ENCODE results near the gene IFITM5. TPM values are rescaled to one million over a fixed set of nuclear protein-coding genes. Genes with fewer than 3 reads are reported as not detected.
"Not testable (repeated sequence)": the region's sequence is repeated elsewhere in the genome, so short reads cannot be mapped to it uniquely, and the experiment has no call there.

The IFITM5 gene
- total and polyA plus RNA-seq, 2 of the 8 experiments (the other 6 are each of a cell fraction or from before 2014, with no cell fraction given) = not detected

- H2BK15ac ChIP-seq (ENCODE audit: low read length); H4K20me1 ChIP-seq (replicated peaks in 1 of 2; ENCODE audit: control insufficient read depth in 1 of 2, insufficient read depth in 2 of 2, low read length in 2 of 2); H4K91ac ChIP-seq (replicated peaks; ENCODE audit: insufficient read length, low read length); H3K9ac ChIP-seq (replicated peaks in 1 of 4; ENCODE audit: extremely low read depth in 1 of 4, low read depth in 3 of 4, low read length in 3 of 4); H3K14ac ChIP-seq (ENCODE audit: insufficient read length); H4K8ac ChIP-seq (ENCODE audit: extremely low read depth, insufficient read depth, low read length); H3K36me3 ChIP-seq (ENCODE audit: control insufficient read depth in 2 of 4, insufficient read depth in 4 of 4, low read length in 3 of 4); H3K79me1 ChIP-seq (ENCODE audit: low read depth, low read length); H3K27ac ChIP-seq (ENCODE audit: low read depth, low read length); H2BK120ac ChIP-seq (replicated peaks; ENCODE audit: low read depth, low read length); H2BK5ac ChIP-seq (ENCODE audit: low read depth, low read length); H2AK5ac ChIP-seq (ENCODE audit: low read depth, low read length); H3K9me3 ChIP-seq (ENCODE audit: insufficient read depth in 2 of 2, low read depth in 1 of 2, low read length in 1 of 2); H3K27me3 ChIP-seq (replicated peaks in 1 of 4; ENCODE audit: control insufficient read depth in 3 of 4, extremely low read depth in 1 of 4, insufficient read depth in 3 of 4, low read length in 3 of 4); H3K23ac ChIP-seq (ENCODE audit: insufficient read length); FAIRE-seq; H4K5ac ChIP-seq (ENCODE audit: insufficient read length, low read depth, low read length); H3K4ac ChIP-seq (replicated peaks; ENCODE audit: insufficient read length, low read depth, low read length); H3K56ac ChIP-seq (replicated peaks; ENCODE audit: insufficient read length, low read depth, low read length); H2AFZ ChIP-seq (ENCODE audit: low read length); H2BK20ac ChIP-seq (ENCODE audit: low read length); DNase-seq (ENCODE audit: low read depth in 1 of 2, low spot score in 2 of 2); H2BK12ac ChIP-seq (ENCODE audit: low read depth, low read length); H3K18ac ChIP-seq (ENCODE audit: extremely low read depth, low read length): not testable (repeated sequence)
- H3K4me1 ChIP-seq (replicated peaks in 1 of 4; ENCODE audit: control insufficient read depth in 3 of 4, insufficient read depth in 4 of 4, low read length in 3 of 4) = peaks cover 10 to 49% (median 42%) of the 10 kb centered on the region in 4 experiments
- H3K4me2 ChIP-seq (ENCODE audit: insufficient read depth in 1 of 2, low read depth in 2 of 2, low read length in 2 of 2) = peak overlapping the region; percentile 52 to 75; a peak in 2 of 4 replicates
- peak overlapping the region in 1 of 4 experiments; percentile 39; a peak in 1 of 8 replicates for H3K4me3 ChIP-seq (ENCODE audit: extremely low read depth in 1 of 4, insufficient read depth in 2 of 4, low read depth in 3 of 4, low read length in 4 of 4)
- peaks cover 21% of the 10 kb centered on the region; the same call in 1 of the 2 replicates for H3K23me2 ChIP-seq (ENCODE audit: low read depth, low read length)
- WGBS, 2 experiments (ENCODE audit: extremely low coverage in 1 of 2, insufficient coverage in 1 of 2, insufficient read length in 1 of 2, insufficient replicate concordance in 2 of 2, low coverage in 1 of 2, low lambda C conversion rate in 2 of 2, missing lambda C conversion rate in 1 of 2) = 33% methylated on average over 10 of the region's 71 CpGs; no CpG with 5 or more reads in 1 of the 2 experiments
- H3K79me2 ChIP-seq (ENCODE audit: control insufficient read depth in 1 of 2, insufficient read depth in 2 of 2, low read length in 2 of 2) = peaks cover 0 to 21% of the 10 kb centered on the region in 2 experiments; a peak in 2 of 4 replicates
- CTCF ChIA-PET (ENCODE audit: partially characterized antibody) = interaction anchor here (1.5 to 1.9 kb wide), 3 partner anchors 42 to 61 kb away, joined by 6 to 8 read pairs (median 6); no protein-coding TSS in a partner anchor
- POLR2A ChIA-PET (ENCODE audit: partially characterized antibody) = interaction anchor here (0.8 to 1.3 kb wide), 3 partner anchors 16 to 38 kb away, joined by 3 read pairs; no protein-coding TSS in a partner anchor
Measured at GRCh38 chr11:311013-311748, 11.9 kb upstream of the IFITM5 start.
